Mesothelial cell of epicardium (in vitro differentiated cells): Measurements from ENCODE around the gene MDGA2. TPM values are rescaled to one million over a fixed set of nuclear protein-coding genes. Genes with fewer than 3 reads are reported as not detected.

ENCODE experiments used
- DNase-seq, 2 experiments: peaks; one replicate each; pipeline ENCODE4 v3.0.0; 2021; ENCODE audit warnings: low spot score in 2 of 2; ENCODE audit not compliant: unreplicated experiment in 2 of 2
- H3K27ac Mint-ChIP-seq: 2 replicates; pipeline ENCODE4 v1.8.0; 2021; ENCODE audit warnings: mixed read lengths
- H3K27me3 Mint-ChIP-seq: 2 replicates; pipeline ENCODE4 v1.8.0; 2021; ENCODE audit warnings: low read depth, mixed read lengths
- H3K36me3 Mint-ChIP-seq: 2 replicates; pipeline ENCODE4 v1.8.0; 2021; ENCODE audit warnings: mixed read lengths
- H3K4me1 Mint-ChIP-seq: 2 replicates; pipeline ENCODE4 v1.8.0; 2021; ENCODE audit warnings: mixed read lengths
- H3K4me3 Mint-ChIP-seq: 2 replicates; pipeline ENCODE4 v1.8.0; 2021; ENCODE audit warnings: mild to moderate bottlenecking, moderate library complexity, mixed read lengths
- H3K9me3 Mint-ChIP-seq: 2 replicates; pipeline ENCODE4 v1.8.0; 2021; ENCODE audit warnings: mixed read lengths
- total RNA-seq: library from RNA; stranded (reverse); gene quantifications from 3 replicates; pipeline ENCODE4 v1.2.1, GENCODE V29; 2021
- TF ChIP-seq, protein P1 (sequence below): fragments of 200-600 bp; sonication (generic); IDR thresholded peaks from one replicate; pipeline ENCODE4 v1.5.0; 2021; ENCODE audit warnings: antibody characterized with exemption; ENCODE audit not compliant: unreplicated experiment

Gene MDGA2
- total RNA-seq, 1 donor from 2014 or later, result 0.27 TPM

DNA sequence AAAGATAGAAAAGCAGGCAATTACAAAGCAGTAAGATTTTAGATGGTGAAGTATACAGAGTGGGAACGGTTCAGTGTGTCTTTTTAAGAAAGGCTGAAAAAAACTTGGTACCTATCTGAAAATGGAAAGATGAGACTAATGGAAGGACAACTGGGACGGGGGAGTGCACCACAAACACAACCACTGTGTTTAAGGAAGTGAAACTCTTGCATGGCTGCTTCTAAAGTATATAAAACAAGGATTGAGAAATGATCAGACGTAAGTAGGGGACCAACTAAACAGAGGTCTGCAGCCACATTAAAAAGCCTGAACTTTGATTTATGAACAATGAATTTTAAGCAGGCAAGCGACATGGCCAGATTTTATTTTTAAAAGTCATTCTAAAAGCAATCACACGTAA is 328.6 kb downstream of the MDGA2 start:
- no peaks in the 10 kb centered on the region for H3K27me3 Mint-ChIP-seq
- no peaks in the 10 kb centered on the region for H3K9me3 Mint-ChIP-seq
- TF ChIP-seq, protein P1, sequence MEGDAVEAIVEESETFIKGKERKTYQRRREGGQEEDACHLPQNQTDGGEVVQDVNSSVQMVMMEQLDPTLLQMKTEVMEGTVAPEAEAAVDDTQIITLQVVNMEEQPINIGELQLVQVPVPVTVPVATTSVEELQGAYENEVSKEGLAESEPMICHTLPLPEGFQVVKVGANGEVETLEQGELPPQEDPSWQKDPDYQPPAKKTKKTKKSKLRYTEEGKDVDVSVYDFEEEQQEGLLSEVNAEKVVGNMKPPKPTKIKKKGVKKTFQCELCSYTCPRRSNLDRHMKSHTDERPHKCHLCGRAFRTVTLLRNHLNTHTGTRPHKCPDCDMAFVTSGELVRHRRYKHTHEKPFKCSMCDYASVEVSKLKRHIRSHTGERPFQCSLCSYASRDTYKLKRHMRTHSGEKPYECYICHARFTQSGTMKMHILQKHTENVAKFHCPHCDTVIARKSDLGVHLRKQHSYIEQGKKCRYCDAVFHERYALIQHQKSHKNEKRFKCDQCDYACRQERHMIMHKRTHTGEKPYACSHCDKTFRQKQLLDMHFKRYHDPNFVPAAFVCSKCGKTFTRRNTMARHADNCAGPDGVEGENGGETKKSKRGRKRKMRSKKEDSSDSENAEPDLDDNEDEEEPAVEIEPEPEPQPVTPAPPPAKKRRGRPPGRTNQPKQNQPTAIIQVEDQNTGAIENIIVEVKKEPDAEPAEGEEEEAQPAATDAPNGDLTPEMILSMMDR, result no peak

DNA sequence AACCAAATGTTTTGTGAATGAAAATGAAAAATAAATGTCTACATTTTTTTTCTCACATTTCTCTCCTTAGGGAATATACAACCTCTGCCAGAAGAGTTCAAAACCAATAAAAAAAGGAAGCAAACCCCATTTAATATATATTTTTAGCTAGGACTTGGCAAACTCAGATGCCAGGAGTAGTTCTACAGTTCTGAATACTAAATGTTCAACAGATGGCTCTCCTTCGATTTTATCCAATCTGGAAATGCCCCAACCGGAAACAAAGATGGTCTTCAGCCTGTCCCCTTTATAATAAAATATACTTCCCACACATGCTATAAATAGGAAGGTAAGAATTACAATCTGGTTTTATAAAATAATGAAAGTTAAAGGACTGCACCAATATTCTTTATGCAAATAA is 330.4 kb downstream of the MDGA2 start:
- Mint-ChIP-seq H3K4me3 (no peak overlapping the region), H3K4me1 (peaks cover 1% of the 10 kb centered on the region), H3K27ac (no peak overlapping the region), H3K27me3 (no peaks in the 10 kb centered on the region), H3K9me3 (no peaks in the 10 kb centered on the region), H3K36me3 (no peaks in the 10 kb centered on the region)
- no peak for DNase-seq
- TF ChIP-seq, protein P1, result no peak

More for the DNA sequence above, 328.6 kb downstream of the MDGA2 start:
- Mint-ChIP-seq H3K4me3 (no peak overlapping the region), H3K4me1 (peaks cover 1% of the 10 kb centered on the region), H3K36me3 (no peaks in the 10 kb centered on the region), H3K27ac (no peak overlapping the region)
- DNase-seq, result no peak

DNA sequence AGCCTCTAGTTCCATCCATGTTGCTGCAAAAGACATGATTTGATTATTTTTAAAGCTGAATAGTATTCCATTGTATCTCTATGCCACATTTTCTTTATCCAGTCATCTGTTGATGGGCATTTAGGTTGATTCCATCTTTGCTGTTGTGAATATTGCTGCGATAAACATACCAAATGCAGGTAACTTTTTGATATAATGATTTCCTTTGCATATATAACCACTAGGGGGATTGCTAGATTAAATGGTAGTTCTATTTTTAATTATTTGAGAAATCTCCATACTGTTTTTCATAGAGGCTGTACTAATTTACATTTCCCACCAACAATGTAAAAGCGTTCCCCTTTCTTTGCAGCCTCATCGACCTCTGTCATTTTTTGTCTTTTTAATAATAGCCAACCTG is 342.5 kb downstream of the MDGA2 start:
- TF ChIP-seq, protein P1, result peak; percentile 56
- H3K27ac Mint-ChIP-seq, result no peak overlapping the region
- no peaks in the 10 kb centered on the region for H3K9me3 Mint-ChIP-seq
- DNase-seq, result no peak
- H3K27me3 Mint-ChIP-seq, result no peaks in the 10 kb centered on the region
- peaks cover 14% of the 10 kb centered on the region for H3K4me1 Mint-ChIP-seq
- no peaks in the 10 kb centered on the region for H3K36me3 Mint-ChIP-seq
- H3K4me3 Mint-ChIP-seq, result no peak overlapping the region

DNA sequence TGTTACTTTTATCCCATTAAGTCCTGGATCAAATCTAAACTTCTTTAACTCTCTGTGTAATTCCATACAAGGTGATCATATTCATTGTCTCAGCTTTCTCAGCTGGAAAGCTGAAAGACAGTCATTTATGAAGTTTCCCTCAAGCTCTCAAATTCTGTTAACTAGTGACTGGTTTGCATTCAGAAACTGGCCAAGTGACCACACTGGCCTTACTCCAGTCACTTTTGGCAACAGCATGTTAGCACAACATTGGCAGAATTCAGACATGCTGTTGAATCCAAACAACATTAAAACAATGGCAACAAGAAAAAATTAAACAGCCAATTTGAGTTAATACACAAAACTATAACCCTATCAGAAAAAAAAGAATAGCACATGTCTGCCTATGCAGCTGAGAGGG is 343.3 kb downstream of the MDGA2 start:
- Mint-ChIP-seq H3K27me3 (no peaks in the 10 kb centered on the region), H3K27ac (no peak overlapping the region), H3K36me3 (no peaks in the 10 kb centered on the region), H3K4me1 (peaks cover 9% of the 10 kb centered on the region), H3K4me3 (no peak overlapping the region), H3K9me3 (no peaks in the 10 kb centered on the region)
- no peak for DNase-seq
- TF ChIP-seq, protein P1, result no peak

DNA sequence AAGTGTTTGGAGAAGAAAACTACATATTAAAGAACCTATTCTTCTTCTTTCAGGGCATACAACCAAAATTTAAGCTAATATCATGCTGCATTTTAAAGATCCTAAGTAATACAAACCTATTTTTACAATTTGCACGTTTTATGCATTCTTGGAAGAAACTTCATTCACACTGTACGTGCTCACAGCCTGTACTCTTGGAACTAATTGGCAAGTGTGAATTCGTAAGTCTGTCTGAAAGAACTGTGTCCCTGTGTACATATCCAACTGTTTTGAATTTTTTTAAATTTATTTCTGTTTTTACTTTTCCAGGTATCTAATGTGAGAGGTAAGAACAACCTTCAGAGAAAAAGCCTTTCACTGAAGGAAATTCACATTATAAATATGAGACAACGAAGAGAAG is 347.0 kb downstream of the MDGA2 start:
- TF ChIP-seq, protein P1, result no peak
- H3K27ac Mint-ChIP-seq, result no peak overlapping the region
- no peaks in the 10 kb centered on the region for H3K27me3 Mint-ChIP-seq
- no peak overlapping the region for H3K4me3 Mint-ChIP-seq
- H3K36me3 Mint-ChIP-seq, result no peaks in the 10 kb centered on the region
- no peaks in the 10 kb centered on the region for H3K9me3 Mint-ChIP-seq
- DNase-seq, result no peak
- peaks cover 9% of the 10 kb centered on the region for H3K4me1 Mint-ChIP-seq

DNA sequence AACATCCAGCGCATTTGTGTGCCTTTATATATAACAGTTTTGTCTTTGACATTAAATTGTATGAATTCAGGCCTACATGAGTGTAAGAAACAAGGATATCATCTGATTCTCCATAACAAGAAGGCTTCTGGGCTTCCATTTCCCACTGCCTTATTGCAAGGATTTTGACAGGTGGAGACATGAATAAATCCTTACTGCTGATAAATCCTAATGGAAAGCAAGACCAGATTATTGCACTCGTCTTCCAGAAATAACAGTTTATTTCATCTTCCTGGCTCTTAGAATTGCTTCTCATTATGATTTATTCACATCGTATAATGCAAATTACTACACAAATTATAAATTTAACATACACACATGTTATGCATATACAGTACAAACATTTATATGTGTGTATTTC is 348.1 kb downstream of the MDGA2 start:
- peaks cover 9% of the 10 kb centered on the region for H3K4me1 Mint-ChIP-seq
- H3K27me3 Mint-ChIP-seq, result no peaks in the 10 kb centered on the region
- H3K36me3 Mint-ChIP-seq, result no peaks in the 10 kb centered on the region
- H3K27ac Mint-ChIP-seq, result no peak overlapping the region
- H3K4me3 Mint-ChIP-seq, result no peak overlapping the region
- H3K9me3 Mint-ChIP-seq, result no peaks in the 10 kb centered on the region
- TF ChIP-seq, protein P1, result no peak
- no peak for DNase-seq
